ENCODE results near the gene KCTD1. TPM values are rescaled to one million over a fixed set of nuclear protein-coding genes. Genes with fewer than 3 reads are reported as not detected.

KCTD1 gene
- polyA plus RNA-seq, 3 donors, result 0.40 TPM; not detected in 2

DNA sequence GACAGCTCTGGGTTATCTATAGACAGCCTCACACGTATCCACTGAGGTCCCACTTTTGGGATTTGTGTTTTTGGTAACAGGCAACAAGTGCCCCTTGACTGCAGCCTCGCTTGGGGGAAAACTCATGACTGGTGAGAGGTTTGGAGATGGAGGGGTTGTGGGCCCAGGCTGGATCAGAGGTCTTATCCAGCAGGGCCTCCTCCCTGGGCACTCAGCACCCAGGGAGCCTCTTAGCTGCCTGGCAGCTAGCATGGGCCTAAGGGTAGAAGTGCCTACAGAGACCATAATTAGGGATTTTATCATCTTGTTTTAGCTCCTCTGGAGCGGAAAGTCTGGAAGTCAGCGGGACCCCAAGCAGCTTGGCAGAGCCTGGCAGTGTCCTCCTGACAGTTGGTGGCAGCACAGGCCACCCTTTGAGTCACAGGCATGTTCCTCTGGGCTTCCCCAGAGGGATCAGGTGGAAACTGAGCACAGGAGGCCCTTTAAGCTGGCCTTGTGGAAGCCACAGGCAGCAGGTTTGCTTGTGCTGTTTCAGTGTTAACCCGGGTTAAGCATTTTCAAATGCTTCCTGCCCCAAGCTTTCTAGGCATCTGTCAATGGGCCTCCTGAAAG is 143.1 kb downstream of the KCTD1 start:
- no peak overlapping the region for H3K4me3 ChIP-seq (replicated peaks in 1 of 3; ENCODE audit: low read depth in 2 of 3, low read length in 3 of 3)
- DNase-seq, result no peak
- Mint-ChIP-seq H3K9me3 (no peaks in the 10 kb centered on the region), H3K27me3 (ENCODE audit: low read depth in 3 of 3) (peaks cover 0 to 2% (median 2%) of the 10 kb centered on the region in 3 donors), H3K4me3 (no peak overlapping the region), H3K27ac (peak overlapping the region in 1 of 7 donors; percentile 69), H3K4me1 (no peaks in the 10 kb centered on the region), H3K36me3 (no peaks in the 10 kb centered on the region)
- H3K27me3 ChIP-seq (ENCODE audit: control insufficient read depth in 2 of 2, insufficient read depth in 2 of 2, low read length in 2 of 2), result no peaks in the 10 kb centered on the region
- intact Hi-C loops (cut with micrococcal nuclease), result no loop called here
- H3K79me2 ChIP-seq (ENCODE audit: insufficient read depth, low read length), result no peaks in the 10 kb centered on the region
- no peaks in the 10 kb centered on the region for H3K36me3 ChIP-seq (replicated peaks in 1 of 2; ENCODE audit: control insufficient read depth in 1 of 2, insufficient read depth in 2 of 2, low read length in 2 of 2)
- no peaks in the 10 kb centered on the region for H4K20me1 ChIP-seq (ENCODE audit: insufficient read depth, low read length)
- H3K4me2 ChIP-seq (replicated peaks; ENCODE audit: extremely low read depth, low read length, poor library complexity, severe bottlenecking), result no peak overlapping the region
- no peaks in the 10 kb centered on the region for H3K4me1 ChIP-seq (ENCODE audit: control insufficient read depth in 1 of 2, insufficient read depth in 2 of 2, low read length in 2 of 2)
- no peak overlapping the region for H2AFZ ChIP-seq (ENCODE audit: insufficient read depth, low read depth, low read length, poor library complexity, severe bottlenecking)
- 70% methylated on average over 5 of the region's 5 CpGs for WGBS (ENCODE audit: insufficient coverage)
- no peak overlapping the region for H3K27ac ChIP-seq (ENCODE audit: low read depth in 1 of 2, low read length in 2 of 2)
- H3K9me3 ChIP-seq (replicated peaks in 1 of 2; ENCODE audit: control insufficient read depth in 1 of 2, insufficient read depth in 1 of 2, low read length in 2 of 2), result no peaks in the 10 kb centered on the region
- no peak overlapping the region for H3K9ac ChIP-seq (ENCODE audit: insufficient read depth, low read length, poor library complexity, severe bottlenecking)
- TF ChIP-seq, protein P1, sequence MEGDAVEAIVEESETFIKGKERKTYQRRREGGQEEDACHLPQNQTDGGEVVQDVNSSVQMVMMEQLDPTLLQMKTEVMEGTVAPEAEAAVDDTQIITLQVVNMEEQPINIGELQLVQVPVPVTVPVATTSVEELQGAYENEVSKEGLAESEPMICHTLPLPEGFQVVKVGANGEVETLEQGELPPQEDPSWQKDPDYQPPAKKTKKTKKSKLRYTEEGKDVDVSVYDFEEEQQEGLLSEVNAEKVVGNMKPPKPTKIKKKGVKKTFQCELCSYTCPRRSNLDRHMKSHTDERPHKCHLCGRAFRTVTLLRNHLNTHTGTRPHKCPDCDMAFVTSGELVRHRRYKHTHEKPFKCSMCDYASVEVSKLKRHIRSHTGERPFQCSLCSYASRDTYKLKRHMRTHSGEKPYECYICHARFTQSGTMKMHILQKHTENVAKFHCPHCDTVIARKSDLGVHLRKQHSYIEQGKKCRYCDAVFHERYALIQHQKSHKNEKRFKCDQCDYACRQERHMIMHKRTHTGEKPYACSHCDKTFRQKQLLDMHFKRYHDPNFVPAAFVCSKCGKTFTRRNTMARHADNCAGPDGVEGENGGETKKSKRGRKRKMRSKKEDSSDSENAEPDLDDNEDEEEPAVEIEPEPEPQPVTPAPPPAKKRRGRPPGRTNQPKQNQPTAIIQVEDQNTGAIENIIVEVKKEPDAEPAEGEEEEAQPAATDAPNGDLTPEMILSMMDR (IDR thresholded peaks at IDR 0.05), result no peak

Small RNAs within 50 kb of the gene (small RNA-seq; reads per million reads assigned to genes)
- gene MIR8057 (ENCODE audit: insufficient read length, low read depth), result not detected

Data from CD14-positive monocyte (primary cell).